HG02798 (cell line): ENCODE measurements around the gene XPNPEP2.

Experiments used
- ATAC-seq: cut with Tn5 transposase; IDR thresholded peaks from one replicate; pipeline ENCODE4 v1.9.1; 2021; ENCODE audit warnings: mild to moderate bottlenecking; ENCODE audit not compliant: unreplicated experiment, poor library complexity

The XPNPEP2 gene

DNA sequence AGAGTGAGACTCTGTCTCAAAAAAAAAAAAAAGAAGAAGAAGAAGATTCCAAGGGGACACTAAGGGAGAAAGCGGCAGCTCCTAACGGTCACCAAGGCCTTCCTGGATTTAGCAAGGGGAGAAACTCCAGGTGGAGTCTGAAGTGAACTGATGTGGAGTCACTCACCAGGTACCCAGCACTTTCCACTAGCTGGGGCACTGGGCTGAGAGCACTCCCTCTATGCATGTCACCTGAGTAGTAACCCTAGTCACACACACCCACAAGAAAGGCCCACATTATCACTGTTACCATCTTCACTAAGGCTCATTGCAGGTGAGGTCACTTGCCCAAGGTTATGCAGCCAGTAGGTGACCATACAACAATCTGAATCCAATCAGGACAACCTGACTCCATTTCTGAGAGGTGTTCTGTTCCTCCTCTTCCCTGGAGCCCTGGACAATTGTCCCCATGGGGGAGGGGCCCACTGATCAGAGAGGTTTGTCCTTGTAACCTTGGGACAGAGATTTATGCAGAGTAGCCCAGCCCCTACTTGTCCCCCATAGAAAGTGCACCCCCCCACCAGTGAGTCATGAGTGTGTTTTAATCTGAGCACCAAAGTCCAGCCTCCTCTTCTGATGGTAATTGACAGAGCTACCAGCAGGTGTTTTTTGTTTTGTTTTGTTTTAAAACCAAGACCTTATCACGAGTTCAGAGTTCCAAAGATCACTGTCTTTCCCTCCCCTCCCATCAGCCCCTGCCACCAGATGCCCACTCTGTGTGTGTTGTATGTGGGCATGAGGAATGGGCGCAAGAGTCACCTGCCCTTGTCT is 35.1 kb downstream of the XPNPEP2 start:
- ATAC-seq, result no peak

DNA sequence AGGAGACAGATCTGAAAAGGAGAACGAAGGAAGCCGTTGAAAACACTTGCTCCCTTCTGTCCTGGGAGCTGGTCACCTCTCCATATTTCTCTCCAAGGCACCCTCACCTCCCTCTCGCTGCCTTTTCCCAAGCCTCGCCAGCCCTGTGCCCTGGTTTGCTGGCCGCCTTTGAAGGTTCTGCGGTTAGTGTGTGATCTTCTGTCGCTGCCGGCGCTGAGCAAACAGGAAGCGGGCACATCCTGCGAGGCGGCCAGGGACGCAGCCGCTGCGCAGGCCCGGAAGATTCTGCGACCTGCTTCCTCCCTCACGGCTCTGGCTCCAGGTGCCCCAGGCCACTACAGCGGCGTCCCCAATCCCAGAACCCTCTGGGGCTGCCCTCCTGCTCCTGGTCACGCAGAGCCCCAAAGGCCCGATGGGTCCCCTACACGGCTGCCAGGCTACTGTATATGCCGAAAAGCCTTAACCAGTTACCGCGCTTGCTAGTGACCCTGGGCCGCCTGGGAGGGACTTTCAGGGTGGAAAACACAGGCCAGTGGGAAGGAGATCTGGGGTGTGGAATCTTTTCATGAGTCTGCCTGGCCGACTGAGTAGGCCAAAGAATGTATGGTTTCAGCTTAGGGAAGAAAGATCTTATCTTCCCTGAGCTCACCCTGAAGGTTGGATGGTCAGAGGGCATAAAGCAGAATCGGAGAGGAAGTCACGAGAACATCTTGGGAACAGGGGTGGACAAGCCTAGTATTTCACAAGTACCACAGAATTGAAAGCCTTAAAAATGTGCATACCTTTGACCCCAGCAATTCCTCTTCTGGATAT is 38.6 kb downstream of the XPNPEP2 start:
- peak; percentile 31 for ATAC-seq

DNA sequence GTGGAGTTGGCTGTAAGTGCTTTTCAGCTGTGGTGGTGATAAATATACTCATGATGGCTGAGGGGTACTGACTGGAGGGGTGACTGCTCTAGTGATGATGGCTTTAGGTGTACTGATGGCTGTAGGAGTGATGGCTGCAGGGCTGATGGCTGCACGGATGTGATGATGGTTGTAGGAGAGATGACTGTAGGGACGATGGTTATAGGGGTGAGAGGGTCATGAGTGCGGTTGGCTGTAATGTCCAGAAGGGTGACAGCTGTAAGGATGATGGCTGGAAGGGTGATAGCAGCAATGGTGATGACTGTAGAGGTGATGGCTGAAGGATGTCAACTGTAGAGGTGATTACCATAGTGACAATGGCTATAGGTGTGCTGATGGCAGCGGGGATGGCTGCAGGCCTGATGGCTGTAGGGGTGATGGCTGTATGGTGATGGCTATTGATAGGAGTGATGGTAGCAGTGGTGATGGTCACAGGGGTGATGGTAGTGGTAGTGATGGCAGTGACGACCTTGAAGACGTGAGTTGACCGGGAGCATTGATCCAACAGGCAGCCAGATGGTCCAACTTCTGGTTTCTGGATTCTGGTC is 40.4 kb downstream of the XPNPEP2 start:
- ATAC-seq, result no peak

DNA sequence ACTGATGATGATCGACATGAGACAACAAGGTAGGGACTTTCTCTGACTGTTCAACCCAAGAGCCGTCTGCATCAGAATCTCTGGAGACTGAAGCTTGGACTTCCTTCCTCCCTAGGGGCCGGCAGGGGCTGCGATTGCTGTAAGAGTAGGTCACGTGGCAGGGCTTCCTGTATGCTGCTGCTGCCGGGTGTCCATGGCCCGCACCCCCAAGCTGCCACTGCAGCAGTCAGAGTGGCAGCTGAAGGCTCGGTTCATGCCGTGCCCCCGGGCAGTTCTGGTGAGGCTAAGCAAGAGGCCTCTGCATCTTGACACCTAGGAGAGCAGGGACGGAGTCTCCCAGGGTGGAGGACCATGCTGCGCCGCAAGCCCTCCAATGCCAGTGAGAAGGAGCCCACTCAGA is 41.0 kb downstream of the XPNPEP2 start, which contains the start of gene SASH3:
TSS of gene SASH3 (plus strand) at position 203 of the 400 bp plus-strand sequence. CDS start at position 352, 149 bp downstream.
- peak; percentile 35 for ATAC-seq

DNA sequence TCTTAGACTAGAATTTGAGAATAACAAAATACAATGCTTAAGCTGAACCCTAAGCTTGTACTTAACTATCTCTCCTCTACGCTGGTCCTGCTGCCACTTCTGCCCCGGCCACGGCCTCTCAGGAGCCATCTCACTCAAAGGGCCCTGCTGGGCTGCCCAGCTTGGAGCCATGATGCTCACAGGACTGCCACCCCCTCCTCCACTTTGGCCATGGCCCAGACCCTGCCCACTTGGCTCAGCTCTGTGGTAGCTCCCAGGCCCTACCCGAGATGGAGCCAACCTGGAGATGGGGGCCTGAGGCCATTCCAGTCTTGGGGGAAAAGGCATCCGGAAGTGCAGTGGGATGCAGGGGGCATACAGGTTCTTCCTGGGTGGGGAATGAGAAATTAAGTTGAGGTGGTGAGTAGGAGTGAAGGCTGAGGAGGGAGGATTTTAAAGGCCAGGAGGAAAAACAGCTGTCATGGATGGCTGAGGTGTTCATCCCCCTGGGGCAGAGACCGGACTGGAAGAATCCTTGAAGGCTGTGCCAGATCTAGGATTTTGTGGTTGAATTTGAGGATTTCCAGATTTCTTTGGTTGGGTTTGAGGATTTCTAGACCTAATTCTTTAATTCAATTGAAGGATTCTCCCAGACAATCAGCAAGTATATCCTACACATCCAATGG is 41.8 kb downstream of the XPNPEP2 start:
- no peak for ATAC-seq

DNA sequence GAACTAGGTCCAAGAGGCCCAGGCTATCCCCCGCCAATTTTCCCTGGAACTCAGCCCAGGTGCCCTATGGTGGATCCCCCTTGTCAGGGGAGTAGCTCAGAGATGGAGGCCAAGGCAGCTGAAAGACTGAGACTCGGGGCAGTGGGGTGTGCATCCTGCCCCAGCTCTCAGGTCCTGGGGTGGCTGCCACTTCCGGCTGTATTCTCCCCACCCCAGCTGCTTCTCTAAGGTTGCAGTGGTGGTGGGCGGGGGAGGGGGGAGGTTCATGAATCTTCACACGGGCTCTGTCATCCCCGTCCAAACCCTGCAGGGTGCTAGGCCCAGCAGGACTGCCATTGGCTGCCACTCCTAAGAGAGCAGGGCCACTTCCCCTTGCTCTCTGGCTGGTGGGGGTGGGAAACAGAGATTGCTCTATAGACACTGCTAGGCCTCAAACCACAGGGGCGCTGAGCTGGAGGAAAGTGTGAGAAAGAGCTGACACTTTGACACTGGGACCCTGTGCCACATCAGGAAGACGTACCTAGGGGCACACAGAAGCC is 42.4 kb downstream of the XPNPEP2 start:
- ATAC-seq, result peak; percentile 73

DNA sequence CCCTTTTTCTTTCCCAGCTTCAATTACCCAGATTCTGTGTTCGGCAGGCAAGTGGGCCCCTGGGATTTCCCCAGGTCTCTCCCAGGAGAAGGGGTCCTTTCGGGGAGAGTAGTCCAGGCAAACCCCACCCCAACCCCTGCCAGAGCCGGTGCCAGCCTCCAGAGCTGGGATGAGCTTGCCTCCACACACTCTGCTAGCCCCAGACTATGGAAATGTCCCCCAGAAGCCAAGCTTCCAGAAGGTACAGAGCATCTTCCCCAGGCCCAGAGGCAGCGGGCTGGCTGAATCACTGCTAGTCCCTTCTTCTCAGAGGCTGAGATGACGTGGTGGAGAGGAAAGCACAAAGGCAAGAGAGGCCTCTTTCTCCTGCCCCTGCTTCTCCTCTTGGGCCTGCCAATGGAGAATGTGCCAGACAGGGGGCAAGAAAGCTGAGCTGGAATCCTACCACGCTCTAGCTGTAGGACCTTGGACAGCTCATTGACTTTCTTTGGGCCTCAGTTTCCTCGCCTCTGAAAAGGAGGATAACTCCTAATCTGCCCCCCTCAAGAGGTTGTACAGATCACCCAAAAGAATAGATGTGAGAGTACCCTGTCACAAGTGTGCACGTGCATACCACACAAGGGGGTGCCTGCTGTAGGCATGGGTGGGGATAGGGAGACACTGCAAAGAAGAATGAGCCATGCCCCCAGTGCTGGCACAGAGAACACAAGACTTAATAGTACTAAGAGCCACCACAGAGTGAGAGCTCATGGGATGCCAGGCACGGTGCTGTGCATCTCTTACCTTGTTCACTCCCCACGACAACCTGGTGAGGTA is 43.1 kb downstream of the XPNPEP2 start:
- no peak for ATAC-seq

DNA sequence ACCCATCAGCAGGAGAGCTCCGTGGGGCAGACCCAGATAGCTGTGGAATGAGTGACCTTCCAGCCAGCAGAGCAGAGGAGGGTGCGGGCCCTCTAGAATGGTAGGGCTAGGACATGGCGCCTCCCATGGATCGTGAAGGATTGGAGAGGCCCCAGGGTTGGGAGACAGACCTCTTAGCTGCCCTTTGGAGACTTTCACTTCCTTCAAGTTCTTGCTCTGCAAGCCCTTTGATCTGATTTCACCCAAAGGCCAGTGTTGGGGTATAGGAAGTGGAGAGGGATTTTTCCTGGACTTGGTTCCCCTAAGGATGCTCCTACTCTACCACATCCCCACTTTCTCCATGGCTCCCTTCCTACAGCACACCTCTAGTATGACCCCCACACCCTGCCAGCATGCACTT is 43.9 kb downstream of the XPNPEP2 start:
- ATAC-seq, result no peak

DNA sequence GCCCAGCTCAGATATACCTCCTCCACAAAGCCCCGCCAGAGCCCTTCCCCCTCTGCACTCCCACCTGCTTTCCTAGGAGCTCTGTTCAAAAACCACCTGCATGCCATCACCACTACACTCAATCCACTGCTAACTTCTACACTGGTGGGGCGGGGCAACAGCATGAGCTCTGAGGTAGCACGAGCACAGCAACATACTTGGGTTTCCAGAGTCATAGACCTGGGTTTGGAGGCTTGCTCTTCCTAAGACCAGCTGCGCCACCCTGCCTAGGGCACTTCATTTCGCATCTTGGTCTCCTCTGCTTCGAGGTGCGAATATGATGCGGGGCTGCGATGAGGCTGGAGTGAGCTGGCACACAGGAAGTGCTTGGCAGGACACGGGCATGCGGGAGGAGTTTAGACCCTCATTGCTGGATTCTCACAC is 44.5 kb downstream of the XPNPEP2 start:
- ATAC-seq, result no peak

DNA sequence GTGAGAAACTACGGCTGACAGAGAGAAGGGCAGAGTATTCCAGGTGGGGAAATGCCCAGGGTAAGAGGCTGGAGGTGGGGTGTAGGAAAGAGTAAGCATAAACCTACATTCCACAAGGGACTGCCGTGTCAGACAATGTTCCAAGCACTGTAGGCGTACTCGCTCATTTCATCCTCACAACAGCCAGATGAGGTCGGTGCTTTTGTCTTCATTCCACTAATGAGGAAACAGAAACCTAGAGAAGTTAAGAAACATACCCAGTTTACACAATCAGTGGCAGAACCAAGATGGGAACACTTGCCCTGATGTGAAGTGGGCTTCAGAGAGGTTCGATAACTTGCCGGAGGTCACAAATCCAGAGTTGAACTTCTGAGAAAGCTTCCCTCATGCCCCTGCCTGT is 45.6 kb downstream of the XPNPEP2 start:
- ATAC-seq, result no peak

DNA sequence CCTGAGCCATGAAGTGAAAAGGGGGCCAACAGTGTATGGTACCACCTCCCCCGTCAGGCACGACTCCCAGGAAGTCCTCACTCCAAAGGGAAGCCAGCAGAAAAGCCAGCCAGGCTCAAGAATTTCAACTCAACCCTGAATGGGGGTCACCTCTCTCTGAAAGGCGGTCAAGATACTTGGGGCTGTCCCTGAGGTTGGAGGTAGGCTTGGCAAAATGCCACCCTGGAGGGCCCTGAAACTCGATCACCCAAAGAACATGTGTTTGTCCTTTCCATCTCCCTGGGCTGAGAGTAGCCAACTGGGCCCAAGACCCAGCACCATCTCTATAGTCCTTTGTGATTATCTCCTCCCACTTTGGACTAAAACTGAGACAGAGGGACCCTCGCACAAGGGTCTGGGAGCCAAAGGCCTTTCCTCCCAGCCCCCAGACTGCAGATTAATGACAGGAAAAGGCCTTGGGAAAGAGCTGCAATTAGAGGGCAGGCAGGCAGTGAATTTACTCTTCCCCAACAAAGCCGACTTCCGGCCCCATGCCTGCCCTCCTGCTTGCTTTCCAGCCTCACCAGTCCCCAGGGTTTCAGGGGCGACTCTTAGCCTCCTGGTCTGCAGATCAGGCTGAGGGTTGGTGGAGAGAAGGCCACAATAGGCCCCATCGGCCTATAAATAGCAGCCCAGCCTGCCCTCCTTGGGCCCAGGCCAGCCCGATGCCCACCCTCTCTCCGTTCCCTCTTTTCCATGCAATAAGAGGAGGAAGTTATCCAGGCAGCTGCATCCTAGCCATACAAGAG is 46.6 kb downstream of the XPNPEP2 start:
- no peak for ATAC-seq

DNA sequence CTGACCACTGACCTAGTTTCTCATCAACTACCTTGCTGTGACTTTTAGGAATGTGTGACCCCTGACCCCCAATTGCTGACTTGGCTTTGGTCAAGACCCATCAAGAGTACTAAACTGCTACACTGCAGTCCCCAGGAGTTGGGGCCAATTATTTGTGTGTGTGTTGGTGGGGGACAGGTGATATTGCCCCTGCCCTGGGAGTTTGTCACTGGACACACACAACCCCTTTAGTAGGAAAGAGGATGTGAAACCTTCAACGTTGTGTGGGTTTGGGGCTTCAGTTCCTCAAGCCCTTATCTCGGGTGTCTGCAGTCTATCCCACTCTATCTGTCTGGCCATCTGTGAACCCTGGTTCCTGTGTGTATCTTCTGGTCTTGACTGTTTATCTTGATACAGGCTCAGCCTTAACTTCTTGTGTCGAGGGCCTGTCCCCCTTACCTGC is 47.5 kb downstream of the XPNPEP2 start:
- ATAC-seq, result peak; percentile 86

DNA sequence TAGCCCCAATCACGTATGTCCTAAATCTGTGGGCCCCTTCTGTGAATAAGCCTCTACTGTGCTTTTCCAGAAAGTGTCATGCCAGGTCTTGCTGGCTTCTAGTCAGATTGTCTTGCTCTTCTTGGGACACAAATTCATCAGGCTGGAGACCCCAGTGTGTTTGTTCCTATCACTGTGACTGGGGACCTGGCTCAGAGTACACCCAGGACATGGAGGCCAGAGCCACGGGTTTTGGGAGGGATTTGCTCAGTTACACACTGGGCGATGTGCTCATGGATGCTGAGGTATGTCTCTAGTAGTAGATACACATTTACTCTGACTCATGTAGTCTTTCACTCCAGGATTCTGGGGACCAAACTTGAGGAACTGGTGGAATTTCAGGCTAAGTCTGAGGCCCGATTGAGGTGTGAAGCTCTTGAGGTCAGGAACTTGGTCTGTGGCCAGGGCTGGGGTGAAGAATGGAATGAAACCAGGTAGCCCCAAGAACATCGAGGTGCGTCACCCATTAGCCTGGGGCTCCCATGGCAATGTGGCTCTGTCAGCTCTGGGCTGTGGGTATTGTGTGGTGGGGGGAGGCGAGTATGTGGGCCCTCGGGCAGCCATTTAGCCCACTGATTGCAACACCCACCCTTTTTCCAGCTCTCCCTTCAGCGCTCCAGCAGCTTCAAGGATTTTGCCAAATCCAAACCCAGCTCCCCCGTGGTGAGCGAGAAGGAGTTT is 48.7 kb downstream of the XPNPEP2 start:
- ATAC-seq, result no peak

DNA sequence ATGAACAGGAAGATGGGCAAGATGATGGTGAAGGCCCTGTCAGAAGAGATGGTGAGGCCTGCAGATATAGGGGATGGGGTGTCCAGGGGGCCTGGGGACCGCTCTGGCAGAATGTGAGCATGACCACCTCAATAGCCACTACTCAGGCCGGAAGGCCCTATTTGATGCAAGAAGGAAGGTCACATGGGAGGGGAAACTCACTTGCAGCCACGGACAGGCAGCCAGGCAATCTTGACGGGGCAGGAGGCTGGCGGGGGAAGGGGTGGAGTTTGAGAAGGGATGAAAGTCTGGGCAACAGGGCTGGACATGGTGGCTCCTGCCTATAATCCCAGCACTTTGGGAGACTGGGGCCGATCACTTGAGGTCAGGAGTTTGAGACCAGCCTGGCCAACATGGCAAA is 49.7 kb downstream of the XPNPEP2 start:
- no peak for ATAC-seq

DNA sequence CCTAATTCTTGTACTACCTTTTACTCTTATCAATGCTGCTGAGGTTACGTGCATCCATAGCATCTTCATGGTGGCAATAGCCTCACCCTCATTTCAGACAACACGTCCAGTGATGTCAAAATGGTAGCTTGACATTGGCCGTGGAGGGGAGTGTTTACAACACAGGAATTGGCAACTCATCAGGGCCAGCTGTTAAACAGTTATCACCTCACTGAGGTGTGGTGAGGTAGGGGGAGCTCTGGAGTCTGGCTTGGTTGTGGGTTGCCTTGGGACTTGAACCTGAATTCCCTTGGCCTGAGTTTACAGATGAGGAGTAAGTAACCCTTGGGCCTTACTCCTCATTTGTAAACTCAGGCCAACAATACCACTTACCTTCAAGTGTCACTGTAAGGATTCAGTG is 51.4 kb downstream of the XPNPEP2 start:
- no peak for ATAC-seq

DNA sequence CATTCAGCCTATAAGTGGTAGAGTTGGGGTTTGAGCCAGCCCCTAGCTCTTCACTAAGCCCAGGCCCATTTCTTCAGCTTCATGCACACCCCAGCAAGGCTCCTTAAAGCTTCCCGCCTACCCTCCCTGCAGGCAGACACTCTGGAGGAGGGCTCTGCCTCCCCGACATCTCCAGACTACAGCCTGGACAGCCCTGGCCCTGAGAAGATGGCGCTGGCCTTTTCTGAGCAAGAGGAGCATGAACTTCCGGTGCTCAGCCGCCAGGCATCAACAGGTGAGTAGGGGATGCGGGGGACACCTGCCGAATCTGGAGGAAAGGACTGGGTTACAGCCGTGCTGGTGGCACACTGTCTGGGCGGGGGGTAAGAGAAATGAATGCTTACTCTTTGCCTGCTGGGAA is 52.0 kb downstream of the XPNPEP2 start:
- ATAC-seq, result no peak

DNA sequence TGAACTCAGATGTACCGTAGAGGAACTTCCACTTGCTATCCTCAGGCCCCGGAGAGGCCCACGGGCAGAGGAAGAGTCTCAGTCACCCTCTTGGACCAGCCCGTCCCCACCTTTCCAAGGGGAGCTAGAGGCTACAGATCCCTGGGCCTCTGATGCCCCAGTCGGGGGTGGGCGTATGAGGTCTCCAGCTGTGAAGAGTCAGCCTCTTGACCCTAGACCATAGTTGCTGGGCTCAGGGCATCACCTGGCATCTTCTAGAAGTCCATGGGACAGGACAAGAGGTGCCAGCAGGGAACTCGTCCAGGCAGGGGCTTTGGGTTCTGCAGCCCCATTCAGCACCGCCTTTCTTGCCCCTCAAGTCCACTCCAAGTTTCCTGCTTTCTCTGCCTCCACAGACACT is 52.6 kb downstream of the XPNPEP2 start:
- ATAC-seq, result no peak

DNA sequence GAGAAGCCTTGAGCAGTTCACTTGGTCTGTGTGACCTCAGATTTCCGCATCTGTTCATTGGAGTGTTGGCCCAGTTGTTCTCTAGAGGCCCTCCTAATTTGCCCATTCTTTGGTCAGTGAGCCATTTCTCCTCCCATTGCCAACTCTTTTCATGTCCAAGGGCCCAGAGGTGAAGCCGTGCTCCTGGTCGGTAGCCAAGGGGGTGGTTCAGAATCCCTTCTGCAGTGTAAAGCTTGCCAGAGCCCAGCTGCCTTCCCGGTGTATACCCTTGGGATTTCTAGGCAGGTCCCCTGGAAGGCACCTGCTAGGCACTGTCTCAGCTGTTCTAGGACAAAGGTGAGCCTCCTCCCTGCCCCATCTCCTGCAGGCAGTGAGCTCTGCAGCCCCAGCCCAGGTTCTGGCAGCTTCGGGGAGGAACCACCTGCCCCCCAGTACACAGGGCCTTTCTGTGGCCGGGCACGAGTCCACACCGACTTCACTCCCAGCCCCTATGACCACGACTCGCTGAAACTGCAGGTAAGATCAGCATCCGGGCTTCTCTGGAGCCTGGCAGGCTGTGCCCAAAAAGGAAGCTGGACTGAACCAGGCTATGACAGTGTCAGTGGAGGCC is 53.3 kb downstream of the XPNPEP2 start:
- no peak for ATAC-seq
